IMR-90 (cell line): ENCODE data around the gene QRFP. TPM values are rescaled to one million over a fixed set of nuclear protein-coding genes. Genes with fewer than 3 reads are reported as not detected.

Source experiments
- ATAC-seq: fragments of 200-7000 bp; cut with Tn5 transposase; 2 replicates; pipeline ENCODE4 v1.9.1; 2020; ENCODE audit warnings: low read depth, mild to moderate bottlenecking, moderate library complexity
- BruUV-seq: library from RNA; stranded (reverse); fragments of 400-500 nt; replicated peaks from 2 replicates; lab custom pipeline; 2021; lab: Mats Ljungman, UMichigan
- CTCF ChIA-PET: fragments of 300-600 bp; formaldehyde crosslinking; extraction: SDS; loops from one replicate; lab custom pipeline; 2021; ENCODE audit warnings: antibody characterized with exemption; lab: Yijun Ruan, JAX
- POLR2A ChIA-PET: fragments of 300-600 bp; sonication (Branson Sonifier 250); formaldehyde crosslinking; loops from one replicate; lab custom pipeline; 2022; ENCODE audit warnings: antibody characterized with exemption; ENCODE audit not compliant: unreplicated experiment; lab: Charles Lee
- DNase-seq: peaks from one replicate; pipeline ENCODE4 v3.0.0; 2013
- H2AFZ ChIP-seq: replicated peaks from 2 replicates; pipeline ENCODE3; 2013; ENCODE audit warnings: low read length, mild to moderate bottlenecking; ENCODE audit not compliant: poor library complexity
- H2AK5ac ChIP-seq: 2 replicates; pipeline ENCODE4 v1.6.1; 2013; ENCODE audit warnings: low read depth, low read length, inconsistent platforms
- H2AK9ac ChIP-seq: replicated peaks from 2 replicates; pipeline ENCODE3; 2013; ENCODE audit warnings: mild to moderate bottlenecking, low read depth, low read length, moderate library complexity; ENCODE audit not compliant: poor library complexity
- H2BK120ac ChIP-seq: 2 replicates; pipeline ENCODE4 v1.6.1; 2013; ENCODE audit warnings: low read depth, low read length, inconsistent platforms
- H2BK15ac ChIP-seq: 3 replicates; pipeline ENCODE4 v1.6.1; 2013; ENCODE audit warnings: low read depth, low read length, inconsistent platforms
- H2BK20ac ChIP-seq: 2 replicates; pipeline ENCODE4 v1.6.1; 2013; ENCODE audit warnings: low read depth, mild to moderate bottlenecking, inconsistent platforms, low read length, moderate library complexity
- H2BK5ac ChIP-seq: 2 replicates; pipeline ENCODE4 v1.6.1; 2013; ENCODE audit warnings: mild to moderate bottlenecking, low read depth, low read length, inconsistent platforms; ENCODE audit not compliant: poor library complexity, severe bottlenecking
- H3K14ac ChIP-seq: replicated peaks from 2 replicates; pipeline ENCODE4 v1.6.1; 2013; ENCODE audit warnings: low read depth, low read length, inconsistent platforms
- H3K18ac ChIP-seq: 2 replicates; pipeline ENCODE4 v1.6.1; 2013; ENCODE audit warnings: low read depth, low read length, control low read depth
- H3K23ac ChIP-seq: 2 replicates; pipeline ENCODE4 v1.6.1; 2013; ENCODE audit warnings: low read depth, low read length, inconsistent platforms
- H3K27ac ChIP-seq: 2 replicates; pipeline ENCODE4 v1.5.1; 2013; ENCODE audit warnings: mild to moderate bottlenecking, control low read depth, low read length; ENCODE audit not compliant: insufficient read depth
- H3K27me3 ChIP-seq: 2 replicates; pipeline ENCODE4 v1.6.1; 2013; ENCODE audit warnings: low read length; ENCODE audit not compliant: control insufficient read depth, insufficient read depth
- H3K36me3 ChIP-seq: 2 replicates; pipeline ENCODE4 v1.6.1; 2013; ENCODE audit warnings: low read length, mixed read lengths; ENCODE audit not compliant: control insufficient read depth, insufficient read depth
- H3K4ac ChIP-seq: 2 replicates; pipeline ENCODE4 v1.6.1; 2013; ENCODE audit warnings: low read depth, low read length, inconsistent platforms
- H3K4me1 ChIP-seq: 2 replicates; pipeline ENCODE4 v1.6.1; 2013; ENCODE audit warnings: low read length, mixed read lengths; ENCODE audit not compliant: control insufficient read depth, insufficient read depth
- H3K4me2 ChIP-seq: 2 replicates; pipeline ENCODE4 v1.6.1; 2013; ENCODE audit warnings: low read depth, mild to moderate bottlenecking, control low read depth, low read length, moderate library complexity
- H3K4me3 ChIP-seq: 2 replicates; pipeline ENCODE4 v1.5.1; 2013; ENCODE audit warnings: low read depth, mild to moderate bottlenecking, control low read depth, low read length, moderate library complexity; ENCODE audit not compliant: insufficient read depth
- H3K56ac ChIP-seq: 2 replicates; pipeline ENCODE4 v1.6.1; 2013; ENCODE audit warnings: low read length, inconsistent platforms; ENCODE audit not compliant: insufficient read depth; ENCODE audit errors: extremely low read depth
- H3K79me1 ChIP-seq, 2 experiments: 2 replicates each; pipeline ENCODE4 v1.6.1; 2013; ENCODE audit warnings: low read length in 2 of 2, inconsistent platforms in 1 of 2, low read depth in 1 of 2
- H3K9ac ChIP-seq: 2 replicates; pipeline ENCODE4 v1.6.1; 2013; ENCODE audit warnings: low read depth, low read length, control low read depth
- H3K9me1 ChIP-seq: 2 replicates; pipeline ENCODE4 v1.6.1; 2013; ENCODE audit warnings: low read length, inconsistent platforms; ENCODE audit not compliant: insufficient read depth
- H3K9me3 ChIP-seq: 2 replicates; pipeline ENCODE4 v1.6.1; 2013; ENCODE audit warnings: low read length; ENCODE audit not compliant: control insufficient read depth, insufficient read depth
- H4K20me1 ChIP-seq: 2 replicates; pipeline ENCODE4 v1.6.1; 2013; ENCODE audit warnings: low read length, inconsistent platforms; ENCODE audit not compliant: insufficient read depth
- H4K5ac ChIP-seq: 2 replicates; pipeline ENCODE4 v1.6.1; 2013; ENCODE audit warnings: mild to moderate bottlenecking, low read depth, low read length, control low read depth
- H4K8ac ChIP-seq, 2 experiments: 2 replicates each; pipeline ENCODE4 v1.6.1; 2013; ENCODE audit warnings: low read depth in 2 of 2, low read length in 2 of 2, control low read depth in 1 of 2, inconsistent platforms in 1 of 2
- H4K91ac ChIP-seq: 2 replicates; pipeline ENCODE4 v1.6.1; 2013; ENCODE audit warnings: low read depth, low read length, inconsistent platforms; ENCODE audit not compliant: insufficient read depth
- BHLHE40 ChIP-seq: fragments of 150-350 bp; IDR thresholded peaks from 2 replicates; pipeline ENCODE4 v1.6.1; 2016; ENCODE audit warnings: mild to moderate bottlenecking, low read depth, low read length
- CHD1 ChIP-seq: IDR thresholded peaks from 2 replicates; pipeline ENCODE4 v1.6.1; 2012; ENCODE audit warnings: low read depth, low read length, improper control_type of control experiment
- FOS ChIP-seq: fragments of 150-350 bp; IDR thresholded peaks from 2 replicates; pipeline ENCODE4 v1.6.1; 2016; ENCODE audit warnings: low read depth, low read length
- MAFK ChIP-seq: IDR thresholded peaks from 2 replicates; pipeline ENCODE4 v1.6.1; 2012; ENCODE audit warnings: low read depth, low read length, improper control_type of control experiment
- MAZ ChIP-seq: IDR thresholded peaks from 2 replicates; pipeline ENCODE4 v1.6.1; 2012; ENCODE audit warnings: low read depth, mild to moderate bottlenecking, low read length, improper control_type of control experiment, moderate library complexity, borderline replicate concordance
- NFE2L2 ChIP-seq: fragments of 150-350 bp; IDR thresholded peaks from 2 replicates; pipeline ENCODE4 v1.6.1; 2016; ENCODE audit warnings: low read depth, mild to moderate bottlenecking, low read length
- RCOR1 ChIP-seq: IDR thresholded peaks from 2 replicates; pipeline ENCODE4 v1.6.1; 2012; ENCODE audit warnings: mild to moderate bottlenecking, low read length, improper control_type of control experiment; ENCODE audit not compliant: insufficient replicate concordance
- RFX5 ChIP-seq: IDR thresholded peaks from 2 replicates; pipeline ENCODE4 v1.8.0; 2012; ENCODE audit warnings: low read depth, mild to moderate bottlenecking, low read length, moderate library complexity
- WGBS, 2 experiments: methylation state at CpG; one replicate each; pipeline versions ENCODE4 v1.1.5 to v1.1.7; 2013; ENCODE audit warnings: missing lambda C conversion rate in 2 of 2; ENCODE audit not compliant: insufficient read length in 1 of 2; ENCODE audit errors: extremely low coverage in 2 of 2; 5-methylcytosine and 5-hydroxymethylcytosine counted together
- dilution Hi-C: fragments of 300-500 bp; cut with HindIII; formaldehyde crosslinking; loops from one replicate; pipeline ENCODE4 v1.14.3; 2018; ENCODE audit warnings: low sequenced_read_pairs; ENCODE audit not compliant: unreplicated experiment
- in situ Hi-C: fragments of 300-500 bp; cut with MboI; formaldehyde crosslinking; loops from 3 replicates; pipeline ENCODE4 v1.14.3; 2019; ENCODE audit warnings: low sequenced_read_pairs, inconsistent platforms, mixed read lengths
- intact Hi-C: fragments of 100-400 bp; cut with micrococcal nuclease; formaldehyde crosslinking; loops from 2 replicates; pipeline ENCODE4 v1.10.0; 2022
- polyA plus RNA-seq, 3 experiments: library from polyadenylated mRNA; depleted of rRNA; stranded (reverse); fragments of >200 nt; gene quantifications; 2 replicates each; pipeline ENCODE4 v1.2.3, GENCODE V29; 2012; ENCODE audit warnings: low replicate concordance in 1 of 3
- total RNA-seq: library from RNA; depleted of rRNA; stranded (reverse); fragments of >200 nt; gene quantifications from 2 replicates; pipeline ENCODE4 v1.2.3, GENCODE V29; 2012
- TF ChIP-seq, protein P1 (sequence below): fragments of 150-350 bp; IDR thresholded peaks from 2 replicates; pipeline ENCODE4 v1.6.1; 2016; ENCODE audit warnings: low read depth, mild to moderate bottlenecking, low read length, moderate library complexity, borderline replicate concordance
- TF ChIP-seq, protein P2 (sequence below): conservative IDR thresholded peaks from 2 replicates; pipeline ENCODE4 v1.5.1; 2012; ENCODE audit warnings: mild to moderate bottlenecking, low read depth, low read length, improper control_type of control experiment

The QRFP gene
- total and polyA plus RNA-seq, 2 of the 4 experiments (the other 2 are of a cell fraction): not detected

DNA sequence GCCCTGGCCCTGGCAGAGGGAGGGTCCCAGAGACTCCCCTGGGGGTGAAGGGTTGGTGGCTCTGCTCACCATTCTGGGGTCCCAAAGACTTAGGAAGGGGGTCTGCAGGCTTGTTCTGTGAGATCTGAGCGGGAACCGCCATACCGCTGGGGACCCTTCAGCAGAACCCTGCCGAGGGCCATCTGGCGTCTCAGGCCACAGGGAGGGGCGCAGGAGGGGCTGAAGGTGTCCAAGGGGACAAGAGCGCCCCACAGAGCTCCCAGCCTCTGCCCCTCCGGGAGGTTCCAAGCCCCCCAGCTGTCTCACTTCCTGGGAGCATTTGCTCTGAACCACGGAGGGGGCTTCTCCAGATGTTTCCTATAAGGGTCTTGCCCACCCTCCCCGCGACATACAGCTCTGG is 37.6 kb upstream of the QRFP start (continued):
- TF ChIP-seq BHLHE40: no peak
- no peak for TF ChIP-seq MAFK
- TF ChIP-seq CHD1: no peak
- TF ChIP-seq NFE2L2: no peak

DNA sequence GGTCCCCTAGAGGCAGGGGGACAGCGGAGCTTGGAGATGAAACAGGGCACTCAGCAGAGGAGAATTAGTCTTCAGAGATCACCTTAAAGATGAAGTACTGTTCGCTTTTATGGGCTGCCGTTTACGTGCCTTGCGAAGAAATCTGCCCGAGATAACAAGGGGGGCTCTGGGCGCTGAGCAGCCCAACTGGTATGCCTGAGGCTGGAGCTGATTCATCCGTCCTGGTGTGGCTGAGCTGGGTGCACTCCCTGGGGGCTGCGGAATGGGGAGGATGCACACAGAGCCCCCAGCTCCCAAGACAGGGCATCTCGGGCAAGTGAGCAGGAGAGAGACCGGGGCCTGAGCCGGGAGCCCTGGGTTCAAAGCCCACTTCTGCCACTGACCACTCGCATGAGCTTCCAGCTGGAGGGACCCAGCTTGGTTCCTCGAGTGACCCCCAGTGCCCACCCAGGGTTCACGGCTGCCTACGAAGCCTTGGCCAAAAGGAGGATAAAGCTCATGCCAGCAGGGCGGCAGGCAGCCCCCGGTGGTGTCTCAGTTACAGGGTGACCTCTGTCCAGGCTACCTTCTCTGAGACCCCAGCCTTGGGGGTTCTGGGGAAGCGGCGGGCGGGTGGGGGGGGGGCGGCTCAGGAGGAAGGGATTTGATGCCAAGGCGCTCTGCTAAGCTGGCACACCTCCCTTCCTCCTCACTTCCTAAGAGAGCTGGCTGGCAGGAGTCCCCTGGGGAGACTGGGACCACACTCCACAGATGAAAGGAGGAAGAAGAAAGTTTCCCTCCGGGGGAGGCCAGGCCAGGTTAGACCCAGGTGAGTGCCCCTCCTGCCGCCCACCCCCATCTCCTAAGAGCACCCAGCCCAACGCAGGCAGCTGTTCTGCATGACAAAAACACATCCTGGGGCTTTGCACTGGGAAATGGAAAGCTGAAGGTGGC is 36.8 kb upstream of the QRFP start:
- ChIA-PET CTCF (interaction anchor here (1.4 to 1.7 kb wide), 5 partner anchors 40 to 232 kb away, joined by 3 to 5 read pairs (median 4); no protein-coding TSS in a partner anchor), POLR2A (no interaction called here)
- TF ChIP-seq MAZ (peak; percentile 92), MAFK (0 out of 2 replicates have a peak, but pooled peaks have one; percentile 5), RCOR1 (peak; percentile 17), RFX5 (no peak), FOS (peak; percentile 84), BHLHE40 (no peak)
- TF ChIP-seq, protein P1, sequence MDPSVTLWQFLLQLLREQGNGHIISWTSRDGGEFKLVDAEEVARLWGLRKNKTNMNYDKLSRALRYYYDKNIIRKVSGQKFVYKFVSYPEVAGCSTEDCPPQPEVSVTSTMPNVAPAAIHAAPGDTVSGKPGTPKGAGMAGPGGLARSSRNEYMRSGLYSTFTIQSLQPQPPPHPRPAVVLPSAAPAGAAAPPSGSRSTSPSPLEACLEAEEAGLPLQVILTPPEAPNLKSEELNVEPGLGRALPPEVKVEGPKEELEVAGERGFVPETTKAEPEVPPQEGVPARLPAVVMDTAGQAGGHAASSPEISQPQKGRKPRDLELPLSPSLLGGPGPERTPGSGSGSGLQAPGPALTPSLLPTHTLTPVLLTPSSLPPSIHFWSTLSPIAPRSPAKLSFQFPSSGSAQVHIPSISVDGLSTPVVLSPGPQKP: no peak
- TF ChIP-seq, protein P2, sequence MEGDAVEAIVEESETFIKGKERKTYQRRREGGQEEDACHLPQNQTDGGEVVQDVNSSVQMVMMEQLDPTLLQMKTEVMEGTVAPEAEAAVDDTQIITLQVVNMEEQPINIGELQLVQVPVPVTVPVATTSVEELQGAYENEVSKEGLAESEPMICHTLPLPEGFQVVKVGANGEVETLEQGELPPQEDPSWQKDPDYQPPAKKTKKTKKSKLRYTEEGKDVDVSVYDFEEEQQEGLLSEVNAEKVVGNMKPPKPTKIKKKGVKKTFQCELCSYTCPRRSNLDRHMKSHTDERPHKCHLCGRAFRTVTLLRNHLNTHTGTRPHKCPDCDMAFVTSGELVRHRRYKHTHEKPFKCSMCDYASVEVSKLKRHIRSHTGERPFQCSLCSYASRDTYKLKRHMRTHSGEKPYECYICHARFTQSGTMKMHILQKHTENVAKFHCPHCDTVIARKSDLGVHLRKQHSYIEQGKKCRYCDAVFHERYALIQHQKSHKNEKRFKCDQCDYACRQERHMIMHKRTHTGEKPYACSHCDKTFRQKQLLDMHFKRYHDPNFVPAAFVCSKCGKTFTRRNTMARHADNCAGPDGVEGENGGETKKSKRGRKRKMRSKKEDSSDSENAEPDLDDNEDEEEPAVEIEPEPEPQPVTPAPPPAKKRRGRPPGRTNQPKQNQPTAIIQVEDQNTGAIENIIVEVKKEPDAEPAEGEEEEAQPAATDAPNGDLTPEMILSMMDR: no peak
- Histone ChIP-seq H2AFZ (peak overlapping the region; percentile 81), H3K9me3 (no peaks in the 10 kb centered on the region), H3K27ac (peak overlapping the region; percentile 88), H4K8ac (peak overlapping the region; percentile 4 to 73), H2BK20ac (peak overlapping the region; percentile 92), H3K56ac (peak overlapping the region; percentile 35), H3K4ac (peak overlapping the region; percentile 85), H3K4me3 (peak overlapping the region; percentile 27; the same call in 1 of the 2 replicates), H3K27me3 (no peaks in the 10 kb centered on the region), H3K18ac (peak overlapping the region; percentile 67), H3K23ac (peak overlapping the region; percentile 80; the same call in 1 of the 2 replicates), H3K4me2 (peak overlapping the region; percentile 67), H3K36me3 (no peaks in the 10 kb centered on the region), H4K20me1 (peaks cover 4% of the 10 kb centered on the region; the same call in 1 of the 2 replicates), H4K91ac (peak overlapping the region; percentile 95), H2BK15ac (peak overlapping the region; percentile 73; the same call in 1 of the 3 replicates), H3K4me1 (peaks cover 41% of the 10 kb centered on the region), H3K9ac (peak overlapping the region; percentile 45), H4K5ac (peak overlapping the region; percentile 81), H3K14ac (peak overlapping the region; percentile 66), H2AK5ac (peak overlapping the region; percentile 98), H2BK120ac (peak overlapping the region; percentile 90), H2AK9ac (peak overlapping the region; percentile 96), H2BK5ac (peak overlapping the region; percentile 97), H3K79me1 (0 out of 4 replicates have a peak, but pooled peaks cover 0 to 3% of the 10 kb centered on the region in 2 experiments), H3K9me1 (peaks cover 13% of the 10 kb centered on the region)
- intact Hi-C loops (no loop called here), in situ Hi-C loops (no loop called here), dilution Hi-C loops (no loop called here)
- 10% methylated on average over 11 of the region's 26 CpGs; no CpG with 5 or more reads in 1 of the 2 experiments for WGBS, 2 experiments
- DNase-seq (peak; percentile 84), ATAC-seq (peak; percentile 70)
- BruUV-seq: no TSS peak
